HCT116 (cell line): Measurements from ENCODE around the gene PKHD1. TPM values are rescaled to one million over a fixed set of nuclear protein-coding genes. Genes with fewer than 3 reads are reported as not detected.

Experiments
- ATAC-seq: fragments of 200-7000 bp; cut with Tn5 transposase; 2 replicates; pipeline ENCODE4 v1.9.1; 2020; ENCODE audit warnings: mild to moderate bottlenecking, moderate library complexity
- BruUV-seq: library from RNA; stranded (reverse); fragments of 400-500 nt; replicated peaks from 2 replicates; lab custom pipeline; 2021; lab: Mats Ljungman, UMichigan
- CTCF ChIA-PET: fragments of 300-600 bp; sonication (Branson Sonifier 250); formaldehyde crosslinking; loops from one replicate; lab custom pipeline; 2021; ENCODE audit warnings: antibody characterized with exemption; lab: Charles Lee
- POLR2A ChIA-PET: fragments of 300-600, 350-600 bp; sonication (Branson Sonifier 250); formaldehyde crosslinking; loops from one replicate; lab custom pipeline; 2021; ENCODE audit warnings: antibody characterized with exemption; lab: Charles Lee
- RAD21 ChIA-PET, 2 experiments: fragments of 300-600 bp; sonication (Branson Sonifier 250); formaldehyde crosslinking; loops; one replicate each; lab custom pipeline; 2023; ENCODE audit warnings: low total read pairs in 2 of 2; ENCODE audit not compliant: uncharacterized antibody in 2 of 2, unreplicated experiment in 2 of 2, low non-redundant PET in 1 of 2; lab: Charles Lee
- DNase-seq: peaks from one replicate; pipeline ENCODE4 v3.0.0-alpha.2; 2010; ENCODE audit warnings: low read depth, low spot score
- H2AFZ ChIP-seq: fragments of 200-600 bp; shearing (Covaris generic), sonication (generic); 2 replicates; pipeline ENCODE4 v1.6.1; 2017; ENCODE audit warnings: low read depth, mixed run types, mixed read lengths, antibody characterized with exemption, low read length; ENCODE audit not compliant: poor library complexity, severe bottlenecking
- H3K27ac ChIP-seq: 2 replicates; pipeline ENCODE4 v1.5.1; 2012; ENCODE audit warnings: low read depth, low read length
- H3K27me3 ChIP-seq: fragments of 200-600 bp; sonication (generic); 2 replicates; pipeline ENCODE4 v1.6.1; 2016; ENCODE audit warnings: mixed run types, low read length, mixed read lengths; ENCODE audit not compliant: insufficient read depth
- H3K36me3 ChIP-seq, 2 experiments: fragments of 200-500 bp in 1 of 2; fragments of 200-600 bp in 1 of 2; sonication (Bioruptor generic) in 1 of 2; sonication (generic) in 1 of 2; 2 replicates each; pipeline versions ENCODE4 v1.5.1 to v1.6.1; 2014 to 2016; ENCODE audit warnings: low read length in 2 of 2, inconsistent platforms in 1 of 2, mixed read lengths in 1 of 2, mixed run types in 1 of 2; ENCODE audit not compliant: insufficient read depth in 2 of 2, control insufficient read depth in 1 of 2
- H3K4me1 ChIP-seq, 2 experiments: fragments of 200-600 bp in 1 of 2; sonication (generic) in 1 of 2; 2 replicates each; pipeline versions ENCODE4 v1.5.1 to v1.6.1; 2012 to 2017; ENCODE audit warnings: low read length in 2 of 2, inconsistent platforms in 1 of 2, mild to moderate bottlenecking in 1 of 2, mixed read lengths in 1 of 2, mixed run types in 1 of 2, moderate library complexity in 1 of 2; ENCODE audit not compliant: insufficient read depth in 2 of 2, control insufficient read depth in 1 of 2
- H3K4me2 ChIP-seq: fragments of 200-600 bp; sonication (generic); 2 replicates; pipeline ENCODE4 v1.6.1; 2017; ENCODE audit warnings: mixed run types, low read length, mixed read lengths
- H3K4me3 ChIP-seq, 2 experiments: fragments of 200-600 bp in 1 of 2; sonication (generic) in 1 of 2; replicated peaks in 1 of 2; 2 replicates each; pipeline ENCODE4 v1.5.1; 2011 to 2016; ENCODE audit warnings: low read length in 2 of 2, control low read depth in 1 of 2, low read depth in 1 of 2, mild to moderate bottlenecking in 1 of 2, mixed read lengths in 1 of 2, mixed run types in 1 of 2
- H3K79me2 ChIP-seq: fragments of 200-600 bp; sonication (generic); 2 replicates; pipeline ENCODE4 v1.6.1; 2017; ENCODE audit warnings: mild to moderate bottlenecking, mixed run types, low read length, moderate library complexity, mixed read lengths; ENCODE audit not compliant: insufficient read depth
- H3K9ac ChIP-seq: fragments of 200-600 bp; sonication (generic); 2 replicates; pipeline ENCODE4 v1.6.1; 2016; ENCODE audit warnings: low read length, mixed read lengths
- H3K9me2 ChIP-seq: fragments of 200-600 bp; sonication (generic), shearing (Covaris generic); 2 replicates; pipeline ENCODE4 v1.6.1; 2017; ENCODE audit warnings: mixed run types, mild to moderate bottlenecking, moderate library complexity; ENCODE audit not compliant: insufficient read depth
- H3K9me3 ChIP-seq, 2 experiments: fragments of 200-500 bp in 1 of 2; fragments of 200-600 bp in 1 of 2; sonication (Bioruptor generic) in 1 of 2; sonication (generic) in 1 of 2; 2 replicates each; pipeline ENCODE4 v1.6.1; 2014 to 2017; ENCODE audit warnings: low read length in 2 of 2, mixed read lengths in 2 of 2, inconsistent platforms in 1 of 2, low read depth in 1 of 2, mild to moderate bottlenecking in 1 of 2, mixed run types in 1 of 2, moderate library complexity in 1 of 2; ENCODE audit not compliant: control insufficient read depth in 1 of 2, insufficient read depth in 1 of 2
- H4K20me1 ChIP-seq: fragments of 200-600 bp; sonication (generic), shearing (Covaris generic); 2 replicates; pipeline ENCODE4 v1.6.1; 2017; ENCODE audit warnings: mixed run types, mild to moderate bottlenecking, moderate library complexity; ENCODE audit not compliant: insufficient read depth
- CEBPB ChIP-seq: IDR thresholded peaks from 2 replicates; pipeline ENCODE4 v1.6.1; 2012; ENCODE audit warnings: low read depth
- CTCF ChIP-seq, 3 experiments: fragments of 200-600 bp in 1 of 3; sonication (generic) in 1 of 3; IDR thresholded peaks in 2 of 3; conservative IDR thresholded peaks in 1 of 3; 2 replicates each; pipeline ENCODE4 v1.5.1; 2012 to 2017; ENCODE audit warnings: low read depth in 2 of 3, low read length in 2 of 3, antibody characterized with exemption in 1 of 3, borderline replicate concordance in 1 of 3, control low read depth in 1 of 3, mild to moderate bottlenecking in 1 of 3, mixed read lengths in 1 of 3, mixed run types in 1 of 3, moderate library complexity in 1 of 3; ENCODE audit not compliant: insufficient read depth in 1 of 3
- EGR1 ChIP-seq: IDR thresholded peaks from 2 replicates; pipeline ENCODE4 v1.6.1; 2012; ENCODE audit warnings: low read depth
- POLR2A ChIP-seq: IDR thresholded peaks from 2 replicates; pipeline ENCODE4 v1.7.0; 2011; ENCODE audit warnings: borderline replicate concordance; ENCODE audit not compliant: insufficient read depth, insufficient read length; ENCODE audit errors: extremely low read depth
- RAD21 ChIP-seq: IDR thresholded peaks from 2 replicates; pipeline ENCODE4 v1.6.1; 2012; ENCODE audit warnings: low read depth, mild to moderate bottlenecking
- REST ChIP-seq: IDR thresholded peaks from 2 replicates; pipeline ENCODE4 v1.6.1; 2012; ENCODE audit warnings: low read depth
- intact Hi-C: fragments of 100-400 bp; cut with micrococcal nuclease; formaldehyde crosslinking; loops from 2 replicates; pipeline ENCODE4 v1.10.0; 2022
- total RNA-seq: library from RNA; stranded (reverse); gene quantifications from one replicate; pipeline ENCODE4 v1.2.1, GENCODE V29; 2021; ENCODE audit not compliant: unreplicated experiment

Gene PKHD1
- total RNA-seq, 1 experiment from 2014 or later = not detected

GRCh38 chr6:51930602-51931001 lies 156.8 kb downstream of the PKHD1 start:
- no peak for DNase-seq
- no peaks in the 10 kb centered on the region for H3K79me2 ChIP-seq
- CTCF ChIA-PET = no interaction called here
- H3K36me3 ChIP-seq = no peaks in the 10 kb centered on the region
- no peak overlapping the region for H3K4me3 ChIP-seq
- POLR2A ChIA-PET = no interaction called here
- ATAC-seq = no peak
- H3K9me3 ChIP-seq = no peaks in the 10 kb centered on the region
- no peak overlapping the region for H3K27ac ChIP-seq
- no peaks in the 10 kb centered on the region for H3K9me2 ChIP-seq
- H3K27me3 ChIP-seq = peaks cover 17% of the 10 kb centered on the region
- H3K4me1 ChIP-seq = no peaks in the 10 kb centered on the region
- H2AFZ ChIP-seq = no peak overlapping the region
- intact Hi-C loops = no loop called here
- no peak overlapping the region for H3K9ac ChIP-seq
- BruUV-seq = no TSS peak
- RAD21 ChIA-PET = no interaction called here
- H3K4me2 ChIP-seq = no peak overlapping the region
- TF ChIP-seq POLR2A (no peak), CEBPB (no peak), RAD21 (no peak), EGR1 (no peak), CTCF (IDR thresholded peaks at IDR 0.05 in 2 of 3, conservative IDR thresholded peaks at IDR 0.05 in 1 of 3; ENCODE audit: borderline replicate concordance in 1 of 3, insufficient read depth in 1 of 3, low read depth in 2 of 3, low read length in 2 of 3) (no peak), REST (no peak)
- H4K20me1 ChIP-seq = no peaks in the 10 kb centered on the region
